Activated T-cell treated with anti-CD3 and anti-CD28 coated beads for 1 hour (primary cell): ENCODE results near the gene SPOPL.
"Not testable (repeated sequence)": the region's sequence is repeated elsewhere in the genome, so short reads cannot be mapped to it uniquely, and the experiment has no call there.

Source experiments
- DNase-seq: peaks from one replicate; pipeline ENCODE4 v3.0.0-alpha.2; 2020; ENCODE audit warnings: low read depth

SPOPL gene

DNA sequence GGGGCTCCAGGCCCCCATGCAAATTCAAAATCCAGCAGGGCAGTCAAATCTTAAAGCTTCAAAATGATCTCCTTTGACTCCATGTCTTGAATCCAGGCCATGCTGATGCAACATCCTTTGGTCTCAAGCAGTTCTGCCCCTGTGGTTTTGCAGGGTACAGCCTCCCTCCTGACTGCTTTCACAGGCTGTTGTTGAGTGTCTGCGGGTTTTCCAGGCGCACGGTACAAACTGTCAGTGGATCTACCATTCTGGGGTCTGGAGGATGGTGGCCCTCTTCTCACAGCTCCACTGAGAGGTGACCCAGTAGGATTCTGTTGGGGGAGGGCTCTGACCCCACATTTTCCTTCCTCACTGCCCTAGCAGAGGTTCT, 22.1 kb downstream of the SPOPL start:
- not testable (repeated sequence) for DNase-seq

DNA sequence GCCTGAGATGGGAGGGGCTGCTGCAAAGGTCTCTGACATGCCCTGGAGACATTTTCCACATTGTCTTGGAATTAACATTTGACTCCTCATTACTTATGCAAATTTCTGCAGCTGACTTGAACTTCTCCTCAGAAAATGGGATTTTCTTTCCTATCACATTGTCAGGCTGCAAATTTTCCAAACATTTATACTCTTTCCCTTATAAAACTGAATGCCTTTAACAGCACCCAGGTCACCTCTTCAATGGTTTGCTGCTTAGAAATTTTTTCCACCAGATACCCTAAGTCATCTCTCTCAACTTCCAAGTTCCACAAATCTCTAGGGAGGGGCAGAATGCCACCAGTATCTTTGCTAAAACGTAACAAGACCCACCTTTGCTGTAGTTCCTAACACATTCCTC, 22.8 kb downstream of the SPOPL start:
- not testable (repeated sequence) for DNase-seq

- no peak for DNase-seq
Measured at GRCh38 chr2:138531913-138532312, 30.3 kb downstream of the SPOPL start.

DNA sequence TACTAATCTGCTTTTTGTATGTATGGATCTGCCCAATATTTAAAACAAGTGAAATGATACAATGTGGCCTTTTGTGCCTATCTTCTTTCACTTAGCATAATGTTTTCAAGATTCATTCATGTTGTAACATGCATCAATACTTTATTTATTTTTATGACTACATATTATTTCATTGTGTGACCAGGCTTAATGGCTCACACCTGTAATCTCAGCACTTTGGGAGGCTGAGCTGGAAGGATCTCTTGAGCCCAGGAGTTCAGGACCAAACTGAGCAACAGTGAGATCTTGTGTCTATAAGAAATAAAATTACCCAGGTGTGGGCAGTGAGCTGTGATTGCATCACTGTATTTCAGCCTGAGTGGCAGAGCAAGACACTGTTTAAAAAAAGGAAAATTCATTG, 33.2 kb downstream of the SPOPL start:
- no peak for DNase-seq

DNA sequence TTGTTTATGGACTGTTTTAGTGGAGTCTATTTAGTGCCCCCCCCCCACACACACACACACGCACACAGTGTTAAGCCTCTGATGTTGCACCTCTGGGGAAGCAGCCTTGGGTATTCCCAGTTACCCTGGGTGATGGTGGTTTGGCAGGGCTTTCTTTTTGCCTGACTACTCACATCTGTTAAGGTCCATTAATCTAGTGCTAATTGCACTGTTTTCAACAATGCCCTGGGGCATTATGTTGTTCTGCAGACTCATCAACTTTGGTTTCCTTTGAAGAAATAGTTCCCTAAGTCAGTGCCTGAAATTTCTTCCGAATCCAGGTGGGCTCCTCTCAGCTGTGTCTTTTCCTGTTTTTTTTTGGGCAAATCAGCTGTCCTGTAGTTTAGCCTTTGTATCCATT, 34.7 kb downstream of the SPOPL start:
- no peak for DNase-seq

- DNase-seq: no peak
Measured at GRCh38 chr2:138536740-138537139, 35.2 kb downstream of the SPOPL start.

DNA sequence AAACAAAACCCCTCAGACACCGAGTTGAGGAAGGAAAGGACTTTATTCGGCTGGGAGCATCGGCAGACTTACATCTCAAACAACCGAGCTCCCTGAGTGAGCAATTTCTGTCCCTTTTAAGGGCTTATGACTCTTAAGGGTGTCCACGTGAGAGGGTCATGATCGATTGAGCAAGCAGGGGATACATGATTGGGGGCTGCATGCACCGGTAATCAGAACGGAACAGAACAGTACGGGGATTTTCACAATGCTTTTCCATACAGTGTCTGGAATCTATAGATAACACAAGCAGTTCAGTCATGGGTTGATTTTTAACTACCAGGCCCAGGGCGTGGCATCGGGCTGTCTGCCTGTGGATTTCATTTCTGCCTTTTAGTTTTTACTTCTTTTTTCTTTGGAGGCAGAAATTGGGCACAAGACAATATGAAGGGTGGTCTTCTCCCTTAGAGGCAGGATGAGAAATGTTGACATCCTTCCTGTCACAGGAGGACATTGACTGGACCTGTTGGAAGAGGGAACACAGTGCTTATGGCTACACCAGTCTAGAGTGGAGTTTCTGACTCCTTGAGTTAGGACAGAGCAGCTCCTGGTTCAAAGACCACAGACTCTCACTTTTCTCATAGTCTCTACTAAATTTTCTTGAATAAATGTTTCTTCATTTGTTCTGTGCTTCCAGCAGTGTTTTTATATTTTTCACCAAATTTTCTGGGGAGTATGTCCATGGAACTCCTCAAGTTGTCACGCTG, 35.8 kb downstream of the SPOPL start:
- DNase-seq: no peak

DNA sequence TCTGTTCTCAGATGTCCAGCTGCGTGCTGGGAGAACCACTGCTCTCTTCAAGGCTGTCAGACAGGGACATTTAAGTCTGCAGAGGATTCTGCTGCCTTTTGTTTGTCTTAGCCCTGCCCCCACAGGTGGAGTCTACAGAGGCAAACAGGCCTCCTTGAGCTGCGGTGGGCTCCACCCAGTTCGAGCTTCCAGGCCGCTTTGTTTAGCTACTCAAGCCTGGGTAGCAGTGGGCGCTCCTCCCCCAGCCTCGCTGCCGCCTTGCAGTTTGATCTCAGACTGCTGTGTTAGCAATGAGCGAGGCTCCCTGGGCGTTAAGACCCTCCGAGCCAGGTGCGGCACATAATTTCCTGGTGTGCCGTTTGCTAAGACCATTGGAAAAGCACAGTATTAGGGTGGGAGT, 42.6 kb downstream of the SPOPL start:
- not testable (repeated sequence) for DNase-seq

GRCh38 chr2:138548796-138549195, 47.2 kb downstream of the SPOPL start:
- no peak for DNase-seq

DNA sequence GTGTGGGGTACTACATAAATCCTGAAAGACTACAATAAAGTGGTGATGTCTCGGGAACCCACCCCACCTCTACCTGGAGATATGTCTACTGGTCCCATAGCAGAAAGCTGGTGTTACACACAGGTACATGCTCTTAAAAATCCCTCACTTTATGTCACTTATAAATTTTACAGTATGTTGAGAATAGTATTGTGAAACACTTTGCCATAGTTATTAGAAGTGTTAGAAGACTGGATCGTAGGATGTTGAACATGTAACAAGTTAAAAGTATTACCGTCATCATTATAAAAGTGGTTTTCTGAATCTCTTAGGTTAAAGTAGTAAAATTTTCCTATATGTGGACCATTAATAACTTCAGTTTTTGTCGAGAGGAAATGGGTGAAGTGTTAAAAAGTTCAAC, 48.6 kb downstream of the SPOPL start:
- no peak for DNase-seq

DNA sequence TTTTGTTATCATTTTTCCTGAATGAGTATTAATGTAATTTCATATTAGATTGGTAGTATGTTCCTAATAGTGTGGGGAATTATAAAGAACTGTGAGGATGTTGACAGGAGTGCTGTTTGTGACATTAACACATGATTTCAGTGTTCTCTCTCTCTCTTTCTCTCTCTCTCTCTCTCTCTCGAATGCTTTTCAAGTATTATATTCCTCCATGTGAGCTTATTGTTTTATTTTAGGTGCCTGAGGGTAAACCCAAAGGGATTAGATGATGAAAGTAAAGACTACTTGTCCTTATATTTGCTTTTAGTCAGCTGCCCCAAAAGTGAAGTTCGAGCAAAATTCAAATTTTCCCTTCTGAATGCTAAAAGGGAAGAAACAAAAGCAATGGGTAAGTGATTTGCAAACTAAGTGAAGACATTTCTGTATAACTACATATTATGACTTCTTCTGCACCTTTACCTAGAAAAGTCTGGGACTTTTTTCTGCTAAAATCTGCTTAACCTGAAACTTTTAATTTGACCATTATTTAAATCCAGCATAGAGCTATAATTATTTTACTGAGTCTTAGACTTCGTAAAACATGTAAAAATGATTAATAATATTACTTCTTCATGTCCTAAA, 49.2 kb downstream of the SPOPL start:
- DNase-seq: no peak

GRCh38 chr2:138554123-138554522, 52.6 kb downstream of the SPOPL start:
- DNase-seq: no peak

GRCh38 chr2:138559641-138560040, 58.1 kb downstream of the SPOPL start:
- DNase-seq: no peak

- no peak for DNase-seq
Measured at GRCh38 chr2:138564586-138565229, 63.1 kb downstream of the SPOPL start.

DNA sequence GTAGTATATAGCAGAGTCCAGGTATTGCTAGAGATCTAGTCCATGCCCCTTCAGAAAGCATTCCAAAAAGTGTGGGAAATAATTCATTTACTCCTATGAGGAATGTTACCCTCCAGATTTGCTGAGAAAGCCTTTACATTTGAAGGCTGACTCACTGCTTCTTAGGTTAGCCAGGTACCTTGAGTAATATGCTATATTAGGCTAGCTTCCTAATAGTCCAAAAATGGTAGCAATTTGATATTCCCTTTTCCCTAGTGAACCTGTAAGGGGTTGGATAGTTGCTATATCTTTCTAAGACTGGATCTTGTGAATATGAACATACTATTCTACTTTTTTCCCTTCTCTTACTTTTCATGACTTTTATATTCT, 63.6 kb downstream of the SPOPL start:
- no peak for DNase-seq

DNA sequence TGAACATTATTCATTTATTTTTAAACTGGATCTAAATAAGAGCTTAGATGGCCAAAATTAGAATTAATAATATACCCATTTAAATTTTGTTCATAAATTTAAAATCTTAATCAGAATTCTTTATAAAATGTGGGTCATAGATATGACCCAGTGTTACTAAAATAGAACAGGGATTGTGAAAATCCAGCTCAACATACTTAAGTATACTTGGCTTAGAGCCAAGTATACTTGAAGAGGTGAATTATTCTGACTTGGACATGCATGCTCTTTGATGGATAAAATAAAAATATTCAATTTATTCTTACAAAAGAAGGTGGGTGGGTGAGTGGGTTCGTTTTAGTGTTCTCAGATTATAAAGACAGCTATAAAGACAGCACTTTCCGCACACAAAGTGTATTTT, 70.7 kb downstream of the SPOPL start:
- no peak for DNase-seq

DNA sequence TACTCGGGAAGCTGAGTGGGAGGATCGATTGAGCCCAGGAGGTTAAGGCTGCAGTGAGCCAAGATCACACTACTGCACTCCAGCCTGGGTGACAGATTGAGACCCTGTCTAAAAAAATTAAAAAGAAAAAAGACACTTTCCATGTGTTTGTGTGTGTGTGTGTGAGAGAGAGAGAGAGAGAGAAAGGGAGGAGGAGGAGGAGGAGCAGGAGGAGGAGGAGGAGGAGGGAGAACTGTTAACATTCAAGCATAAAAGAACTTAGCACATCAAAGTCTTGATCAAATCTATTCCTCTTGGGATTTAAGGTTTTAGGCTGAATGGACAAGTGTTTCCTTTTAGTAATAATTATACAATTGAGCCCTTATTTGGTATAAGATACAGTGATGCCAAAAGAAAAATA, 75.5 kb downstream of the SPOPL start:
- DNase-seq: no peak

- DNase-seq: no peak
Measured at GRCh38 chr2:138579556-138579955, 78.0 kb downstream of the SPOPL start.

DNA sequence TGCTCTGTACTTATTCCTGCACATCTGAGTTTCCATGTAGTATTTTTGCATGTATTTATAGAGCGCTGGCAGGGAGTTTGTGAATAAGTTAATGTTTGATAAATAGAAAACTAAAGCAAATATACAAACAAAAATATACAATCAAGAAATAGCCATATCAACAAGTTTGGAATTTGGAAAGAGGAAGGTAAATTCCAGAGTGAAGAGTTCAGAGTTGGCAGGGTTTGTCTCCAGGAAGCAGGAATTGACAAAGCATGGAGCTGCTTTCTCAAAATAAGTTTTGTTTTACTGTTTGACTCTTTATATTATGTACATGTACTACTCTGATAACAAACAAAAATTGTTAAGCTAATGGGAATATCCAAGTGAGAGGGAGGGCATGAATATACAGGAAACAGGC, 80.3 kb downstream of the SPOPL start:
- no peak for DNase-seq

GRCh38 chr2:138589663-138590062, 88.1 kb downstream of the SPOPL start:
- no peak for DNase-seq

DNA sequence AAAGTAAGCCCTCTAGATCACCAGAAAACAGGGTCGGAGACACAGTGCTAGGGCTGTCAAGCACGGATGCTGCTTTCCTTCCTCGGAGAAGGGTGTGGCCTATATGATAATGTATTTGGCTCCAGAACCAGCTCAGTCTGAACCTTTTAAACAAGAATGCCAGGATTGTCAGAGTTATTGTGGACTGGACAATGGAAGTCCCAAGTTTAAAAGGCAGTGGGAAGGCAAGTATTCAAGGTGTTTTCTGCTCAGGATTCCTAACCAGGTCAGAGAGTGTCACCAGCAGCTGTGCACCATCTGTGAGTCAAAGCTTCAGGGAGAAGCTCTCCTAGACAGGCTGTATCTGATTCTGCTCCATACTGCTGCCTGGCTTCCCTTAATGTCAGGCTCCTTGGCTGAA, 94.8 kb downstream of the SPOPL start:
- no peak for DNase-seq

DNA sequence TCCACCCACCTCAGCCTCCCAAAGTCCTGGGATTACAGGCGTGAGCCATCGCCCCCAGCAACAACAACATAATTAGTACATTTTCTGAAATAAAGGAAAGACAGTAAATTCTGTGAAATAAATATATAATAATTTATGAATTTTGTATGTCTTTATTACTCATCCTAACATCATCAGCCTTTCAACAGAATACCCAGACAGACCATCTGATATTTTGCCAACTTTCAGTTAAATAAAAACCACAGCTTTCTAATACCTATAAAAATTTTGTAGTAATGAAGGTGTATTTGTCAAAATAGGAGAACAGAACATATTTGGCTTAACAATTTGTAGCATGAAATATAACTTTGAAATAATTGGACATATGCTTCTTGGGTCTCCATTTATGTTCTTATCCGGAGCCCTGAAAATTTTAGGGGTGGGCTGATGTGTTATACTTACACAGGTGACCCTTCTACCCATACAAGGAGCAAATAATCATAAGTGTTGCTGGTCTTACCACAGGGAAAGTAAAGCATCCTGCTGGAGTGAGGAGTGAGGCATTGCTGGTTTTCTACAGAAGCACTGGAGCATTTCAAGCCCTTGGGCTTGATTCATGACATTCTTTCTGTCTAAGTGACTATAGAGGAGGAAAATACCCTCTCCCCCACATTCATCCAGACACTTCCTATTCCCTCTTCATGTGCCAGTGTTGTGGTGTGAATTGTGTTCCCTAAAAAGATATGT, 99.3 kb downstream of the SPOPL start:
- DNase-seq: no peak
